ENCODE measurements around the gene EXOC3.

EXOC3 gene

DNA sequence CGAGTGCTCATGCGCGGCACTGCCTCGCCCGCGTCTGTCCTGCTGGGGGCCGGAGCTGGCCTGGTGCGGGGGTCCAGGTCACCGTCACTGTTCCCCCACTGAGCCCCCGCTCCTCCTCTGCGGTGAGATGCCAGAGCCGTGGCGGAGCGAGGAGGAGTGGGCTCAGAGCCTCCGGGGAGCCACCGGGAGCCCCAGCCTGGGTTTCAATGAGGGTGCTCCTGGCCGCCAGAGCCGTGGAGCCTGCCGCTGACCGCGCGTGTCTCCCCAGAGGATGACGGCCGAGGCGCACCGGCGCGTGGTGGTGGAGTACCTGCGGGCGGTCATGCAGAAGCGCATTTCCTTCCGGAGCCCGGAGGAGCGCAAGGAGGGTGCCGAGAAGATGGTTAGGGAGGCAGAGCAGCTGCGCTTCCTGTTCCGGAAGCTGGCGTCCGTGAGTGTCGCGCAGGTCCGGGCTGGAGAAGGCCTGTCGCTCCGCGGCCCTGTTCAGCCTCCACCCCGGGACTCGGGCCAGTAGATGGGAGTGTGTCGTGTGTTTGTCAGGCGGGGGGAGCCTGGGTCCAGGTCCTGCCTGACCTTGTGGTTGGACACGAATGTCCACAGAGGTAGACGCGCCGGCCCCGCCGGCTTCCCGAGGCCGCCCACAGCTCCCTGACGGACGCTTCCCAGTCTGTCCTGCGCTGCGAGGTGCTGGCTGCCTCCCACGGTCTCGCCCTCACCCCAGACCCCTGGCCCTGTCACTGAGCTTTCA lies 22.0 kb downstream of the EXOC3 start:
- ChIA-PET POLR2A (ENCODE audit: low non-redundant PET) (interaction anchor here (0.7 kb wide), 1 partner anchor 149 kb away, joined by 3 read pairs; no protein-coding TSS in a partner anchor), CTCF (interaction anchor here (0.5 kb wide), 1 partner anchor 8 kb away, joined by 4 read pairs; no protein-coding TSS in a partner anchor)
- peak overlapping the region; percentile 4; the same call in 1 of the 2 replicates for H3K27ac ChIP-seq
- TF ChIP-seq, protein P1, sequence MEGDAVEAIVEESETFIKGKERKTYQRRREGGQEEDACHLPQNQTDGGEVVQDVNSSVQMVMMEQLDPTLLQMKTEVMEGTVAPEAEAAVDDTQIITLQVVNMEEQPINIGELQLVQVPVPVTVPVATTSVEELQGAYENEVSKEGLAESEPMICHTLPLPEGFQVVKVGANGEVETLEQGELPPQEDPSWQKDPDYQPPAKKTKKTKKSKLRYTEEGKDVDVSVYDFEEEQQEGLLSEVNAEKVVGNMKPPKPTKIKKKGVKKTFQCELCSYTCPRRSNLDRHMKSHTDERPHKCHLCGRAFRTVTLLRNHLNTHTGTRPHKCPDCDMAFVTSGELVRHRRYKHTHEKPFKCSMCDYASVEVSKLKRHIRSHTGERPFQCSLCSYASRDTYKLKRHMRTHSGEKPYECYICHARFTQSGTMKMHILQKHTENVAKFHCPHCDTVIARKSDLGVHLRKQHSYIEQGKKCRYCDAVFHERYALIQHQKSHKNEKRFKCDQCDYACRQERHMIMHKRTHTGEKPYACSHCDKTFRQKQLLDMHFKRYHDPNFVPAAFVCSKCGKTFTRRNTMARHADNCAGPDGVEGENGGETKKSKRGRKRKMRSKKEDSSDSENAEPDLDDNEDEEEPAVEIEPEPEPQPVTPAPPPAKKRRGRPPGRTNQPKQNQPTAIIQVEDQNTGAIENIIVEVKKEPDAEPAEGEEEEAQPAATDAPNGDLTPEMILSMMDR (conservative IDR thresholded peaks at IDR 0.05; ENCODE audit: low read depth), result no peak
- no peak for DNase-seq (ENCODE audit: low spot score)

DNA sequence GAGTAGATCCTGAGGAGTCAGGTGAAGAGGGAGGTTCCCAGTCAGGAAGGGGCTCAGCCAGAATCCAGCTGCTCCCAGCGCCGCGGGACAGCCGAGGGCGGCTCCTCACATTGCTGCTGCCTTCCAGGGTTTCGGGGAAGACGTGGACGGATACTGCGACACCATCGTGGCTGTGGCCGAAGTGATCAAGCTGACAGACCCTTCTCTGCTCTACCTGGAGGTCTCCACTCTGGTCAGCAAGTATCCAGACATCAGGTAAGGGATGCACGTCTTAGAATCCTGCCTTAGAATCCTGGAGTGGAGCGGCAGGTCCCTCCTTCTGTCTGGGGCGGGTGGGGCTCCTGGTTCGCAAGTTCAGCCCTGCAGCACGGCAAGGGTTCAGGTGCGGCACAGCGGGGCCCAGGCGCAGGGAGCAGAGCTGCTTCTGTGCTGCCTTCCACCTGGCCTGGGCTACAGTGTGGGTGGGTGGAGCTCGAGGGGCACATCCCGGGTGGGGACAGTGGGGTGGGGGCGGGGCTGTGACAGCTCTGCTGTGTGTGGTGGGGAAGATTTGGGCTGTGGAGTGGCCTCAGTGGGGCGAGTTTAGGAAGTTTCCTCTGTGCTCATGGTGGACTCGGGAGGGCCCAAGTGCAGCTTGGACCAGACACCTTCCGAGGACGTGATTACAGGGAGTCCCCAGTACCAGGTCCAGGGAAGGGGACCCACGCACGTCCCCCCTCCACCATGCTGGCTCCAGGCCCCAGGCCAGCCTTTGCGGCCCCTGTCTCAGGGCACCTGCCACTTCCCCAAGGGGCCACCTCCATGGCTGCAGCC lies 22.8 kb downstream of the EXOC3 start:
- TF ChIP-seq, protein P1 (conservative IDR thresholded peaks at IDR 0.05; ENCODE audit: low read depth), result no peak
- POLR2A ChIA-PET (ENCODE audit: low non-redundant PET), result interaction anchor here (0.7 kb wide), 1 partner anchor 149 kb away, joined by 3 read pairs; no protein-coding TSS in a partner anchor
- peak overlapping the region; percentile 4; the same call in 1 of the 2 replicates for H3K27ac ChIP-seq
- DNase-seq (ENCODE audit: low spot score), result no peak
- CTCF ChIA-PET, result interaction anchor here (0.5 kb wide), 1 partner anchor 9 kb away, joined by 4 read pairs; no protein-coding TSS in a partner anchor

DNA sequence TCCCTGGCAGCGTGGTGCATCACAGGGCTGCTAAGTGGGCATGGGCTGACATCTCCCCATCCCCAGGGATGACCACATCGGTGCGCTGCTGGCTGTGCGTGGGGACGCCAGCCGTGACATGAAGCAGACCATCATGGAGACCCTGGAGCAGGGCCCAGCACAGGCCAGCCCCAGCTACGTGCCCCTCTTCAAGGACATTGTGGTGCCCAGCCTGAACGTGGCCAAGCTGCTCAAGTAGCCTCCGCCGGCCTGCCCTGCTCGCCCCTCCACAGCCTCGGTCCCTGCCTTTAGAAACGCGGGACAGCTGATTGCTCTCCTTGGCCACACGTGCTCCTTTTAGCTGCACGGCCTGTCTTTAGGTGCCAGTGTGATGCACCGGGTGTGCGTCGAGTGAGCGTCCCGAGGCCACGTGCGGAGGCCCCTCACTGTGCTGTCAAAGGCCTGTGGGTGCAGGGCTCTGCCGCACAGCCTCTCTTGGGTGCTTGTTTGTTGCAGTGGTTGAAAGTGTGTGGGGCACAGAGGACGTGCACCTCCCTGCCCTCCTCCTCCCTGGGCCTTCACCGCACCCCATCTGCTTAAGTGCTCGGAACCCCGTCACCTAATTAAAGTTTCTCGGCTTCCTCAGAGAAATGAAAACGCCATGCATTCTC lies 23.8 kb downstream of the EXOC3 start:
- H3K27ac ChIP-seq, result 0 out of 2 replicates have a peak overlapping the region, but pooled peaks have one; percentile 4
- CTCF ChIA-PET, result no interaction called here
- POLR2A ChIA-PET (ENCODE audit: low non-redundant PET), result no interaction called here
- DNase-seq (ENCODE audit: low spot score), result no peak
- TF ChIP-seq, protein P1 (conservative IDR thresholded peaks at IDR 0.05; ENCODE audit: low read depth), result no peak

DNA sequence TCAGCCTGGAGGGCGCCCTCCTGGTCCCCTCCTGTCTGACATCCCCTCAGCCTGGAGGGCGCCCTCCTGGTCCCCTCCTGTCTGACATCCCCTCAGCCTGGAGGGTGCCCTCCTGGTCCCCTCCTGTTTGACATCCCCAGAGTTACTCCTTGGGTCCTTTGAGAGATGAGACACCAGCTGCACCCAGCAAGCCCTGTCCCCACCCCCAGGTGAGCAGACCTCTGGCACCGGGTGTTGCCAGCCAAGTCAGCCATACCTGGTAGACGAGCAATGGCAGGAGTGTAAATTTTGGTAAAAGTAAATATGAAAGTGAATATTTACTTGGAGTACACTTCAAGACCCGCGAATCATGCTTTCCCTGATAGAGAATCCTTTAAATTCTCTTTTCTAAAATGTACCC lies 25.4 kb downstream of the EXOC3 start:
- ChIA-PET POLR2A (ENCODE audit: low non-redundant PET) (no interaction called here), CTCF (no interaction called here)
- TF ChIP-seq, protein P1 (conservative IDR thresholded peaks at IDR 0.05; ENCODE audit: low read depth), result no peak
- H3K27ac ChIP-seq, result peak overlapping the region; percentile 11; the same call in 1 of the 2 replicates
- DNase-seq (ENCODE audit: low spot score), result no peak

DNA sequence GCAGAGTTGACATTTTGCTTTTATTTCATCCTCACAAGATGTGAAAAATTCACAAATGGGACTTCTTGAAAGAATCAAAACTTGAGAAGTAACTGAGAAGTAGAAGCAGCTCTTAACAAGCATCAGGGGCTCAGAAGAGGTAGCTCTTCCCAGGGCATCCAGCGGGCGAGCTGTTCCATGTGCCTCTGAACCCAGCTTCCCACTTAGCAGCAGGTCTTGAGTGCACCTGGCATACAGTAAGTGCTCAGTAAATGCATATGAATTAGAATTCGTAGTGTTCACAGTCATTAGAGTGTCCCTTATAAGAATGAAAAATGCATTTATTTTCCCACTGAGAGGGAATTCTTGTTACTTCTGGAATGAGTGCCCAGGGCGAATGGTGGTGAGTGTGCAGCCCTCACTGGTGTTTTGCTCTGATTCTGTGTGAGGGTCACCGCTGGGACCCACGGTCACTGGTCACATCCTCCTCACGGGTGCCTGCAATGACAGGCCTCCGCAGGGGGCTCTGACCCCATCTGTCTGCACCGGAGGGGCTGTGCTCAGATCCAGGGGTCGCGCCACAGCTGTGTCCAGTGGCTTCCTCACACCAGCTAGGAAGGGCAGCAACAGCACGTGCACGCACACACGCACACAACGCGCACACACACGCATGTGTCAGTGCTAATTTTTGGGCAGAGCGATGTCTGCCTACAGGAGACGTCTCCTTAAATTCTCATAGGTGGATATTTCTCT lies 26.9 kb downstream of the EXOC3 start:
- POLR2A ChIA-PET (ENCODE audit: low non-redundant PET), result no interaction called here
- DNase-seq (ENCODE audit: low spot score), result no peak
- peak overlapping the region; percentile 10; the same call in 1 of the 2 replicates for H3K27ac ChIP-seq
- CTCF ChIA-PET, result no interaction called here
- TF ChIP-seq, protein P1 (conservative IDR thresholded peaks at IDR 0.05; ENCODE audit: low read depth), result no peak
